ENCODE measurements around the gene ESR1.

GRCh38 chr6:151763938-151764680, 43.4 kb upstream of the ESR1 start:
- TF ChIP-seq CTCF (IDR thresholded peaks at IDR 0.05) (peak; percentile 65 to 73 (median 68)), POLR2AphosphoS5 (IDR thresholded peaks at IDR 0.05) (peak in 2 of 3 donors; percentile 62 to 80)

Data from breast epithelium (tissue), 3 donors.